ENCODE measurements around the gene CENPP.

DNA sequence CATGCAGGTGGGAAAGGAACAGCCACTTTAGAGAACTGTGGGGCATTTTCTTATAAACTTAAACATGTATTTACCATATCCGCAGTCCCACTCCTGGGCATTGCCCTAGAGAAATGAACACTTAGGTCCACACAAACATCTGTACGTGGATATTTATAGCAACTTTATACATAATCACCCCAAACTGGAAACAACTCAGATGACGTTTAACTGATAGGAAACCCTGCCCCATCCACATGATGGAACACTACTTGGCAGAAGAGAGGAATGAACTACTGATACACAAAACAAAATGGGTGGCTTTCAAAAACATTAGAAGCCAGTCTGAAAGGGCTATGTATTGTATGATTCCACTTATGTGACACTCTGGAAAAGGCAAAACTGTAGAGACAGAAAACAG lies 187.6 kb downstream of the CENPP start:
- TF ChIP-seq ZNF274 (IDR thresholded peaks at IDR 0.05; ENCODE audit: low read depth, low read length) = no peak
- no peak for TF ChIP-seq SUZ12 (IDR thresholded peaks at IDR 0.05; ENCODE audit: extremely low read depth, insufficient read depth, insufficient read length)
